ENCODE results near the gene STOML2. TPM values are rescaled to one million over a fixed set of nuclear protein-coding genes. Genes with fewer than 3 reads are reported as not detected.
A peak's percentile ranks its signal among the peaks of the same experiment; 100 is the strongest.

The STOML2 gene
- total and polyA plus RNA-seq, 12 donors: 47.9 to 186 (median 137) TPM

- WGBS, 4 donors: 0 to 1% (median 0%) methylated on average over 14 to 67 of the region's 67 CpGs
- H3K4me3 ChIP-seq: peak within 1 kb of the TSS; percentile 16 to 64 (median 40)
- intact Hi-C loops (cut with DNase I): no loop called here
- no peaks in the 10 kb centered on the region for H3K27me3 ChIP-seq
- DNase-seq: peak; percentile 91 to 95 (median 93)
- H3K4me1 ChIP-seq (replicated peaks in 1 of 2): peaks cover 8 to 11% of the 10 kb centered on the region in 2 donors
- H3K9me3 ChIP-seq (replicated peaks in 1 of 3): no peaks in the 10 kb centered on the region
- TF ChIP-seq CTCF (IDR thresholded peaks at IDR 0.05) (no peak), POLR2A (IDR thresholded peaks at IDR 0.05) (peak in 1 of 2 donors; percentile 73)
- H3K27ac ChIP-seq: peak within 1 kb of the TSS; percentile 33 to 80 (median 43)
- H3K36me3 ChIP-seq (replicated peaks in 1 of 2): no peaks in the 10 kb centered on the region
These were observed 23.2 kb downstream of the STOML2 start, which contains the start of gene FANCG for GRCh38 chr9:35079426-35080341. Gene FANCG (minus strand): TSS chr9:35079942. CDS start chr9:35079524, 418 bp downstream.

- peak overlapping the region in 2 of 5 donors; percentile 69 to 80 for H3K27ac ChIP-seq
These were observed 23.9 kb downstream of the STOML2 start for GRCh38 chr9:35079041-35079425.

GRCh38 chr9:35078066-35078465 is 24.9 kb downstream of the STOML2 start:
- peaks cover 8 to 12% of the 10 kb centered on the region in 2 donors for H3K4me1 ChIP-seq (replicated peaks in 1 of 2)
- intact Hi-C loops (cut with DNase I): no loop called here
- H3K27ac ChIP-seq: no peak overlapping the region
- no peaks in the 10 kb centered on the region for H3K27me3 ChIP-seq
- TF ChIP-seq CTCF (IDR thresholded peaks at IDR 0.05) (no peak), POLR2A (IDR thresholded peaks at IDR 0.05) (no peak)
- no peaks in the 10 kb centered on the region for H3K36me3 ChIP-seq (replicated peaks in 1 of 2)
- H3K4me3 ChIP-seq: no peak overlapping the region
- no peak for DNase-seq
- WGBS, 4 donors: 60 to 100% (median 70%) methylated on average over 1 to 4 of the region's 4 CpGs; no CpG with 5 or more reads in 1 of the 4 donors
- H3K9me3 ChIP-seq (replicated peaks in 1 of 3): no peaks in the 10 kb centered on the region

More at GRCh38 chr9:35079041-35079425, 23.9 kb downstream of the STOML2 start:
- peaks cover 8 to 11% of the 10 kb centered on the region in 2 donors for H3K4me1 ChIP-seq (replicated peaks in 1 of 2)
- WGBS, 4 donors: 5 to 15% (median 9%) methylated on average over 7 to 10 of the region's 10 CpGs
- no peak for DNase-seq
- TF ChIP-seq POLR2A (IDR thresholded peaks at IDR 0.05) (no peak), CTCF (IDR thresholded peaks at IDR 0.05) (no peak)
- intact Hi-C loops (cut with DNase I): no loop called here
- no peaks in the 10 kb centered on the region for H3K27me3 ChIP-seq
- H3K36me3 ChIP-seq (replicated peaks in 1 of 2): no peaks in the 10 kb centered on the region
- no peaks in the 10 kb centered on the region for H3K9me3 ChIP-seq (replicated peaks in 1 of 3)
- H3K4me3 ChIP-seq: peak overlapping the region in 3 of 4 donors; percentile 25 to 64 (median 55)

- no peak for TF ChIP-seq POLR2A (IDR thresholded peaks at IDR 0.05)
- TF ChIP-seq CTCF (IDR thresholded peaks at IDR 0.05): no peak
- Histone ChIP-seq H3K27me3 (no peaks in the 10 kb centered on the region), H3K27ac (no peak overlapping the region), H3K4me1 (replicated peaks in 1 of 2) (peaks cover 8 to 15% of the 10 kb centered on the region in 2 donors), H3K36me3 (replicated peaks in 1 of 2) (no peaks in the 10 kb centered on the region), H3K9me3 (replicated peaks in 1 of 3) (no peaks in the 10 kb centered on the region), H3K4me3 (no peak overlapping the region)
- no peak for DNase-seq
- intact Hi-C loops (cut with DNase I): no loop called here
- 88 to 95% (median 91%) methylated on average over 2 to 4 of the region's 4 CpGs for WGBS, 4 donors
These were observed 26.1 kb downstream of the STOML2 start for GRCh38 chr9:35076848-35077247.
